Activated CD4-positive, alpha-beta memory T cell treated with anti-CD3 and anti-CD28 coated beads for 36 hours (primary cell): ENCODE results near the gene ZNF611. TPM values are rescaled to one million over a fixed set of nuclear protein-coding genes. Genes with fewer than 3 reads are reported as not detected.
A peak's percentile ranks its signal among the peaks of the same experiment; 100 is the strongest.
"Not testable (repeated sequence)": the region's sequence is repeated elsewhere in the genome, so short reads cannot be mapped to it uniquely, and the experiment has no call there.

Experiments
- CTCF ChIA-PET: fragments of 350-600 bp; sonication (Branson Sonifier 250); formaldehyde crosslinking; loops from one replicate; lab custom pipeline; 2021; ENCODE audit warnings: antibody characterized with exemption, inconsistent platforms; lab: Charles Lee
- POLR2A ChIA-PET: fragments of 350-600 bp; sonication (Branson Sonifier 250); formaldehyde crosslinking; loops from one replicate; lab custom pipeline; 2021; ENCODE audit warnings: antibody characterized with exemption; lab: Charles Lee
- DNase-seq: peaks from one replicate; pipeline ENCODE4 v3.0.0-alpha.2; 2020
- H3K27ac Mint-ChIP-seq: one replicate; pipeline ENCODE4 v1.8.0; 2021; ENCODE audit warnings: mixed read lengths
- H3K27me3 Mint-ChIP-seq: one replicate; pipeline ENCODE4 v1.8.0; 2021; ENCODE audit warnings: mixed read lengths
- H3K36me3 Mint-ChIP-seq: one replicate; pipeline ENCODE4 v1.8.0; 2021; ENCODE audit warnings: mixed read lengths
- H3K4me1 Mint-ChIP-seq: one replicate; pipeline ENCODE4 v1.8.0; 2021; ENCODE audit warnings: low read depth, mixed read lengths
- H3K4me3 Mint-ChIP-seq: one replicate; pipeline ENCODE4 v1.8.0; 2021; ENCODE audit warnings: mild to moderate bottlenecking, mixed read lengths
- H3K9me3 Mint-ChIP-seq: one replicate; pipeline ENCODE4 v1.8.0; 2021; ENCODE audit warnings: mixed read lengths
- intact Hi-C: fragments of 100-400 bp; cut with micrococcal nuclease; formaldehyde crosslinking; loops from one replicate; pipeline ENCODE4 v1.15.1; 2023
- total RNA-seq, 2 experiments: library from RNA; stranded (reverse); gene quantifications; one replicate each; pipeline ENCODE4 v1.2.3, GENCODE V29; 2021

The ZNF611 gene
- total RNA-seq, 2 experiments from 2014 or later: 17.9 to 20.3 TPM

DNA sequence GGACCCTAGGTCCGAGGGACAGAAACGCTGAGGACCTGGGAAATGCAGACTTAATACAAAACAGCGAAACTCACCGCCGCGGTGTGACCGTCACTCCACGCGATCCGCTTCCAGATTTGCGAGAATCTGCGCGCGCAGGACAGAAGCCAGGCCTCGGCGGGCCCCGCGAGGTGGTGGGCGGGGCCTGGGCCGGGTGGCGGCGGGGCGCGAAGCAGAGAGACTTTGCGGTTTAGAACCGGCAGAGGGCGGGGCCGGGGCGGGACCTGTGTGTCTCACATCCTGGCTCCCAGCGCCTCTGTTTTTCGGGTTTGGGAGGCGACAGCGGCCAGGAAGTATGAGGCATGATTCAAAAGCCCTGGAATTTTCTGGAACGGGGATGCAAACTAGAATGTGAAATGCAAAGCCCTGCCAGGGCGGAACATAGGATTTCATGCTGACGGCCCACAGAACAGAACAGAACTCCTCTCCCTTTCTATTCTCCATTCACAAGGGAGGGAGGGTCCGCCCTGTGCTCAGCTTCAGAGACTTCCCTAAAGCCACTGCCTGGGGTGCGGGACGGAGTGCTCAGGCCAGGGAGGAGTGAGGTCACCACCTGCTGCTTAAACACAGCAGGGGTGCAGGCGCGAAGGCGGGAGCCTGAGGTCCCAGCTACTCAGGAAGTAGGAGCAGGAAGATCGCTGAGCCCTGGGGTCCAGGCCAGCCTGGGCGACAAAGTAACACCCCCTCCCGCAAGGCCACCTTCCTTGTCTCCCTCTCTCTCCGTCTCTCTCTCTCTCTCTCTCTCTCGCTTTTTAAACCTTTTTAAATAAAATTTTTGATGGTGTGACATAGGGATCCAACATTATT is 44.3 kb downstream of the ZNF611 start:
- peaks cover 7% of the 10 kb centered on the region for H3K36me3 Mint-ChIP-seq
- peak; percentile 95 for DNase-seq
- peaks cover 24% of the 10 kb centered on the region for H3K4me1 Mint-ChIP-seq
- no peaks in the 10 kb centered on the region for H3K27me3 Mint-ChIP-seq
- POLR2A ChIA-PET: no interaction called here
- peak overlapping the region; percentile 88 for H3K27ac Mint-ChIP-seq
- CTCF ChIA-PET: no interaction called here
- peak overlapping the region; percentile 96 for H3K4me3 Mint-ChIP-seq
- no peaks in the 10 kb centered on the region for H3K9me3 Mint-ChIP-seq
- intact Hi-C loops: loop anchor here (1.0 to 2.0 kb wide), 2 partner anchors 45 to 52 kb away; partner anchors contain the start of genes ZNF611 and ZNF83

DNA sequence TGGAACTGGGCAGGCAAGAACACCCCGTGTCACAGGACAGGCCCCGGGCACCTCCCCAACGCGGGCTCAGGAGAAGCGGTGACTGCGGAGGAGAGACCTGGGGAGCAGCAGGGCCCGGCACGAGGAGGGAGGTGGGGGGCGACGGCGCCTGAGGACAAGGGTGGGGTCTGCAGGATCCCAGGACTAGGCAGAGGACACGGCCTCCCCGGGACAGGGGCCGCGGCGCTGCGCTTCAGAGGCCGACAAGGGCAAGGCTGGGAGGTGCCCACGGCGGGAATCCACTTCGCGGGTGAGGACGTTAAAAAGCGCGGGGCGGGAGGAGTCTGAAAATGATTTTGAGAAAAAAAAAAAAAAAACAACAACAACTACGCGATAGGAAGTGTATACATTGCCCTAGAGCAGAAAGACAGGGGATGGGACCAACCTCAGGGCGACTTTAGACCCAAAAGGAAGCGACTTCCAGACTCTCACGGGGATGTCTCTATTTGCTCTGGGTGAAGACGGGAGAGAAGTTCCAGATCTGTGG is 44.9 kb downstream of the ZNF611 start:
- DNase-seq: peak; percentile 46
- intact Hi-C loops: loop anchor here (1.0 to 2.0 kb wide), 2 partner anchors 45 to 51 kb away; partner anchors contain the start of genes ZNF611 and ZNF83
- ChIA-PET POLR2A (no interaction called here), CTCF (no interaction called here)
- peak overlapping the region; percentile 96 for H3K4me3 Mint-ChIP-seq
- H3K27me3 Mint-ChIP-seq: no peaks in the 10 kb centered on the region
- H3K27ac Mint-ChIP-seq: peak overlapping the region; percentile 88
- H3K9me3 Mint-ChIP-seq: no peaks in the 10 kb centered on the region
- H3K4me1 Mint-ChIP-seq: peaks cover 24% of the 10 kb centered on the region
- H3K36me3 Mint-ChIP-seq: peaks cover 12% of the 10 kb centered on the region

DNA sequence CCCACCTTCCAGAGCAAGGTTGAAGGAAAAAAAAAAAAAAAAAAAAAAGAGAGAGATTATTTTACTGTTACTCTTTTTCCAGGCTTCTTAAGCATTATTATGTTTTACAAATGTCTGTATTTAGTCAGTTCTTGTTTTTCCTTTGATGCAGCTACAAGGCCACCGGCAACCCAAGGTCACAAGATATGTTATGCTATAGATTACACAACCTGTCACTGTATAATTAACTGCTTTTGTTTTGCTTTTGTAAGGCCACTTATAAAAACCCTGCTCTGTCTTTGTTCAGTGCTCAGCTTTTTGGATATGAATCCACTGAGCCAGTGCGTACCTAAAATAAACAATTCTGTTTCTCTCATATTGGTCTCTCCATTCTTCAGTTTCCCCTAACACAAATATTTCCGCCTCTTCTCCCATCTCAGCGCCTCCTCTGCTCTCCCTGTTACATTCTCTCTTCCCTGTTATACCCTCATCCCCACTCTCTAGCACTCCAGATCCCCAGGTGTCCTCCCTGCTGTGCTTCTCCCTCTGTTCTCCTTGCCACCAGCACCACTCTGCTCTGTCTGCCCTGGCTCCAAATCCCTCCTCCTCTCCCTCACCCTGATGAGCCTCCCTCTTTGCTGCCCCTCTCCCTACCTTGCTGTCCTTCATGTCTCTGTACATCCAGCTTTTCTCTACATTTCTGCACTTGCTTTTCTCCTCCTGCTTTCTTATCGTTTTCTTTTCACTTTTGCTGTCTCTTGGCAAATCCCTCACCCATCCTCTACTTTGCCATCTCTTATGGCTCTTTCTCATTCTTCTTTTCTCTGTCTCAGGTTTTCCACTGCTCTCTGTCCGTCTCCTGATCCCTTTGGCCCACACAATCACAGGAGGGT is 45.7 kb downstream of the ZNF611 start:
- H3K27ac Mint-ChIP-seq: peak overlapping the region; percentile 88
- POLR2A ChIA-PET: not testable (repeated sequence)

DNA sequence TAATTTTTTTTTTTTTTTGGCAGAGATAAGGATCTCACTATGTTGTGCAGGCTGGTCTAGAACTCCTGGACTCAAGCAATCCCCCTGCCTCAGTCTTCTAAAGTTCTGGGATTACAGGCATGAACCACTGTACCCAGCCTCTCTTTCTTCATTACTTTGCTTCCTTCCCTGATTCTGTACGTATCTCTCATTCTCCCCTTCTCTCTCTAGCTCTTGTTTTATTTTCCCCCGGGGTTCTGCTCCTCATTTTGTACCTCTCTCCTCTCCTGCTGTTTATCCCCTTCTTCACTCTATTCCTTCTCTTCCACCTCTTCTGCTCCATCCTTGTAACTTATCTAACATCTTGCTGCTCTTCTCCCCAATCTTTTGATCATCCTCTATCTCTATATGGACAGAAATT is 46.5 kb downstream of the ZNF611 start:
- CTCF ChIA-PET: no interaction called here
- no peaks in the 10 kb centered on the region for H3K27me3 Mint-ChIP-seq
- POLR2A ChIA-PET: interaction anchor here (0.6 kb wide), 1 partner anchor 52 kb away, joined by 3 read pairs; no protein-coding TSS in a partner anchor
- intact Hi-C loops: no loop called here
- H3K36me3 Mint-ChIP-seq: peaks cover 19% of the 10 kb centered on the region
- H3K4me1 Mint-ChIP-seq: peaks cover 24% of the 10 kb centered on the region
- DNase-seq: no peak
- no peak overlapping the region for H3K4me3 Mint-ChIP-seq
- no peaks in the 10 kb centered on the region for H3K9me3 Mint-ChIP-seq
- H3K27ac Mint-ChIP-seq: no peak overlapping the region

More for the DNA sequence above, 45.7 kb downstream of the ZNF611 start:
- intact Hi-C loops, DNase-seq, CTCF ChIA-PET, H3K27me3 Mint-ChIP-seq, H3K9me3 Mint-ChIP-seq: not testable (repeated sequence)
- H3K4me3 Mint-ChIP-seq: peak overlapping the region; percentile 96
- peaks cover 16% of the 10 kb centered on the region for H3K36me3 Mint-ChIP-seq
- H3K4me1 Mint-ChIP-seq: peaks cover 24% of the 10 kb centered on the region

DNA sequence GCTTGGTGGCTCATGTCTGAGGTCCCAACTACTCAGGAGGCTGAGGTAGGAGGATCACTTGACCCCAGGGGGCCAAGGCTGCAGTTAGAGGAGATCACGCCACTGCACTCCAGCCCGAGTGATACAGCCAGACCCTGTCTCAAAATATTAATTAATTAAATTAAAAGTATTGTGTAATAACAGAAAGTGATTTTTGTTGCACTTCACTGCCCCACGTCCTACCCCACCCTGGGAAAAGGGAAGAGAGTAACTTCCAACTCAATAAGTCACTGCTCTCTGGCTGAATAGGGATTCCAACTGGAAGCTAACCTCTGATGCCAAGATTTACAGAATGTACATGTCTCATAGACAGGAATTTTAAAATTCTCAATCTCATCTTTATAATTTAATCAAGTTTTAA is 47.2 kb downstream of the ZNF611 start:
- POLR2A ChIA-PET: interaction anchor here (0.6 kb wide), 1 partner anchor 53 kb away, joined by 3 read pairs; no protein-coding TSS in a partner anchor
- CTCF ChIA-PET: no interaction called here
- Mint-ChIP-seq H3K27me3 (no peaks in the 10 kb centered on the region), H3K4me1 (peaks cover 24% of the 10 kb centered on the region), H3K9me3 (no peaks in the 10 kb centered on the region), H3K36me3 (peaks cover 19% of the 10 kb centered on the region), H3K27ac (no peak overlapping the region), H3K4me3 (no peak overlapping the region)
- no peak for DNase-seq
- intact Hi-C loops: no loop called here

DNA sequence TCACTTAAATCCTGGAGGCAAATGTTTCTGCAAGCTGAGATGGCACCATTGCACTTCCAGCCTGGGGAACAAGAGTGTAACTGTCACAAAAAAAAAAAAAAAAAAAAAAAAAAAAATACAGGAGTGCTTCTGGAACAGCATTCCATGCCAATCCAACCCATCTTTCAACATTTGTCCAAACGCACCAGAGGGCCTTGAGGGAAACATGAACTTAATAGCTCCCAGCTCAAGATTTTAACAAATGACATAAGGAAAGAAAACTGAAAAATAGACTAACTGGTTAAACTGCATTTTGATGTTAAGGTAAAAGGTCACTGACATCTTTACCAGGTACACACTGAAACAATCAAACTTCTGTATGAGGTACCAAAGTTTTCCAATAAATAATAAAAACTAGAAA is 49.0 kb downstream of the ZNF611 start:
- no peak overlapping the region for H3K4me3 Mint-ChIP-seq
- H3K36me3 Mint-ChIP-seq: peaks cover 23% of the 10 kb centered on the region
- H3K4me1 Mint-ChIP-seq: peaks cover 26% of the 10 kb centered on the region
- no peak for DNase-seq
- no peaks in the 10 kb centered on the region for H3K9me3 Mint-ChIP-seq
- intact Hi-C loops: no loop called here
- no peaks in the 10 kb centered on the region for H3K27me3 Mint-ChIP-seq
- no peak overlapping the region for H3K27ac Mint-ChIP-seq
- ChIA-PET POLR2A (no interaction called here), CTCF (interaction anchor here (0.7 kb wide), 1 partner anchor 15 kb away, joined by 4 read pairs; no protein-coding TSS in a partner anchor)

DNA sequence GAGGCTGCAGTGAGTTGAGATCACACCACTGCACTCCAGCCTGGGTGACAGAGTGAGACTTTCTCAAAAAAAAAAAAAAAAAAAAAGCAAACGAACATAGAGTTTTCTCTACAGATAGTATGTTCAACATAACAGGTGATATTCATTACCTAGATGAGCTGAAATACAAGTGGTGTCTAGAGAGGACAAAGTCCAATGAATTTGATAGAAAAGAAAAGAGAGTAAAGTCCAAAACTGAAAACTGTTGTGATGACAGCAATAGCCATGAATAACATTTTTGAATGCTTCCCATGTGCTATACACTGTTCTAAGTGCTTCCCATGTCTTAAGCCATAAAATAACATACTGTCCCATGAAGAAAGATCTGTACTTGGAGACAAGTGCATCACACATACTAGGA is 53.6 kb downstream of the ZNF611 start:
- CTCF ChIA-PET, DNase-seq, H3K27me3 Mint-ChIP-seq, intact Hi-C loops, H3K4me3 Mint-ChIP-seq, H3K4me1 Mint-ChIP-seq, H3K9me3 Mint-ChIP-seq, H3K27ac Mint-ChIP-seq, POLR2A ChIA-PET: not testable (repeated sequence)
- H3K36me3 Mint-ChIP-seq: peaks cover 31% of the 10 kb centered on the region

DNA sequence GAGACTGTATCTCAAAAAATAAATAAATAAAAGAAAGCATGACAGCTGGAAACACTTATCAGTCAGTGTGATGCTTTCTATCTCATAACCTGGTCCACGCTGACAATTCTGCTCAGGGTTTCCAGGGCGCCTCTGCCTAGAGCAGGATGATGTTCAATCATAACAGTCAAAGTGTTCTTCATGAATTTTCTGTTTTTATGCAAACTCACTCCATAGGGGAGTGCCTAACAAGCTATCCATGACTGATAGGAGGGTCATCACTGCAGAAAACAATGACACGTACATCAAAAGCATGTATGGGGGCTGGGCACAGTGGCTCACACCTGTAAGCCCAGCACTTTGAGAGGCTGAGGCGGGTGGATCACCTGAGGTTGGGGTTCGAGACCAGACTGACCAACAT is 55.2 kb downstream of the ZNF611 start:
- ChIA-PET POLR2A (no interaction called here), CTCF (no interaction called here)
- peaks cover 39% of the 10 kb centered on the region for H3K36me3 Mint-ChIP-seq
- no peaks in the 10 kb centered on the region for H3K27me3 Mint-ChIP-seq
- peaks cover 3% of the 10 kb centered on the region for H3K9me3 Mint-ChIP-seq
- no peak for DNase-seq
- peaks cover 15% of the 10 kb centered on the region for H3K4me1 Mint-ChIP-seq
- intact Hi-C loops: no loop called here
- H3K4me3 Mint-ChIP-seq: no peak overlapping the region
- no peak overlapping the region for H3K27ac Mint-ChIP-seq

DNA sequence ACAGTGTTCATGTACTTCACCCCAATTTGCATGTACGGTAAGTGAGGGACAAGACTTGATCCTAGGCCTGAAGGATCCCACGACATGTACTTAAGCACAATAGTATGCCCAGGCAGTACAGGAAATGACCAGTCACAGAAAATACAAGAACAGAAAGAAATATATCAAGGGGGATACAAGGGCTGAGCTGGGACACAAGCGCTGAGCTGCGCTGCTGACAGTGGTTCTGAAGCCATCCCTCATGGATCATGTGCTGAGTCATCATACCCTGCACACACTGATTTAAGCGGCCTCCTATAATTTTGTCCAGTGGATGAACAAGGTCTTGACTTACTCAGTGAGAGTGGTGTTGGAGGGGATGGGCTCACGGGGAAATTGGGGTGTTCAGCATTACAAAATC is 59.6 kb downstream of the ZNF611 start:
- H3K27me3 Mint-ChIP-seq, H3K27ac Mint-ChIP-seq, CTCF ChIA-PET, H3K9me3 Mint-ChIP-seq, intact Hi-C loops, H3K4me3 Mint-ChIP-seq, POLR2A ChIA-PET, DNase-seq: not testable (repeated sequence)
- Mint-ChIP-seq H3K4me1 (peaks cover 18% of the 10 kb centered on the region), H3K36me3 (peaks cover 41% of the 10 kb centered on the region)

DNA sequence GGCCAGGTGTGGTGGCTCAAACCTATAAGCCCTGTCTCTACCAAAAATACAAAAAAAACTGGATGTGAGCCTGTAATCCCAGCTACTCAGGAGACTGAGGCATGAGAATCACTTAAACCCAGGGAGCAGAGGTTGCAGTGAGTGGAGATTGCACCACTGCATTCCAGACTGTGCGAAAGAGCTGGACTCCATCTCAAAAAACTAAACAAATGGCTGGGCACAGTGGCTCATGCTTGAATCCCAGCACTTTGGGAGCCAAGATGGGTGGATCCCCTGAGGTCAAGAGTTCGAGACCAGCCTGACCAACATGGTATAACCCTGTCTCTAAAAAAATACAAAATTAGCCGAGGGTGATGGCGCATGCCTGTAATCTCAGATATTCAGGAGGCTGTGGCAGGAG is 61.8 kb downstream of the ZNF611 start:
- H3K36me3 Mint-ChIP-seq: peaks cover 44% of the 10 kb centered on the region
- ChIA-PET CTCF (no interaction called here), POLR2A (interaction anchor here (0.6 kb wide), 1 partner anchor 698 kb away, joined by 4 read pairs; no protein-coding TSS in a partner anchor)
- H3K4me3 Mint-ChIP-seq: no peak overlapping the region
- peaks cover 3% of the 10 kb centered on the region for H3K9me3 Mint-ChIP-seq
- H3K27me3 Mint-ChIP-seq: no peaks in the 10 kb centered on the region
- H3K27ac Mint-ChIP-seq: no peak overlapping the region
- no peak for DNase-seq
- peaks cover 19% of the 10 kb centered on the region for H3K4me1 Mint-ChIP-seq
- intact Hi-C loops: no loop called here

DNA sequence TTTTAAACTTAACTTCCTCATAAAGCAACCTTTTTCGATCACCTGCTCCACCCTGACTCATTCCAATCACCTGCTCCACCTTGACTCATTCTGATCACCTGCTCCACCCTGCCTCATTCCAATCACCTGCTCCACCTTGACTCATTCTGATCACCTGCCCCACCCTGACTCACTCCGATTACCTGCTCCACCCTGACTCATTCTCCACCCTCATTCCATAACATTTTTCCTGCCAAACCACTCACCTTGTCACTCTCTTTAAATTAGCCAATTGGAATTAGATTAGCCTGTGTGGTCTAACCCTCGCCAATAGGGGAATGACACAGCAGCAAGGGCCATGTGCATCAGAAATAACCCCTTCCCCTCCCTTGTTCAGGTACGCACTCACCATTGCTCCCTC is 64.8 kb downstream of the ZNF611 start:
- no peak overlapping the region for H3K27ac Mint-ChIP-seq
- intact Hi-C loops: no loop called here

DNA sequence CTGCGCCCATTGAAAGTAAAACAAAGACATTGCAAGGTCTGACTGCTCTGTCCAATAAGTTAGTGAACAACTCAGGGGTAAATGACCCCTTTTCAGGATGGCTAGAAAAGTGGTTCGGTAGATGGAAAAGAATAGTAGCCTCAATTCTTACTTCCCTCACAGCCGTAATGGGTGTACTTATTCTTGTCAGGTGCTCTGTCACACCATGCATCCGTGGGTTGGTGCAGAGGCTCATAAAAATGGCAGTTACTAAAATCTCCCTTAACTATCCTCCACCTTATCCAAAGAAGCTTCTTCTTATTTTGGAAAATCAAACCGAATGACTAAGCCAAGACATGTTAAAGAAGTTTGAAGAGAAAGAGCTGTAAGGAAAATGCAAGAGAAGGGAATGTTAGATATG is 65.3 kb downstream of the ZNF611 start:
- no peak overlapping the region for H3K27ac Mint-ChIP-seq
- H3K36me3 Mint-ChIP-seq: peaks cover 32% of the 10 kb centered on the region
- no peak for DNase-seq
- peaks cover 16% of the 10 kb centered on the region for H3K4me1 Mint-ChIP-seq
- no peak overlapping the region for H3K4me3 Mint-ChIP-seq
- intact Hi-C loops: no loop called here
- no peaks in the 10 kb centered on the region for H3K27me3 Mint-ChIP-seq
- ChIA-PET CTCF (no interaction called here), POLR2A (no interaction called here)
- H3K9me3 Mint-ChIP-seq: no peaks in the 10 kb centered on the region

More for the DNA sequence above, 64.8 kb downstream of the ZNF611 start:
- no peak for DNase-seq
- ChIA-PET POLR2A (no interaction called here), CTCF (no interaction called here)
- Mint-ChIP-seq H3K4me1 (peaks cover 19% of the 10 kb centered on the region), H3K36me3 (peaks cover 34% of the 10 kb centered on the region), H3K4me3 (no peak overlapping the region), H3K9me3 (no peaks in the 10 kb centered on the region), H3K27me3 (no peaks in the 10 kb centered on the region)
